ENCODE results near the gene SRP68. TPM values are rescaled to one million over a fixed set of nuclear protein-coding genes. Genes with fewer than 3 reads are reported as not detected.
A peak's percentile ranks its signal among the peaks of the same experiment; 100 is the strongest.

Gene SRP68
- total RNA-seq, 4 donors from 2014 or later: 57.5 to 90.2 (median 64.2) TPM

GRCh38 chr17:76075364-76076145 is 3.2 kb upstream of the SRP68 start:
- Histone ChIP-seq H3K9me3 (no peaks in the 10 kb centered on the region), H3K27ac (no peak overlapping the region), H3K4me3 (peak overlapping the region; percentile 34), H3K27me3 (peaks cover 64% of the 10 kb centered on the region), H3K4me1 (peaks cover 62% of the 10 kb centered on the region), H3K36me3 (no peaks in the 10 kb centered on the region)
- no peak for DNase-seq (ENCODE audit: low spot score in 2 of 2)
- WGBS: 4% methylated on average over 39 of the region's 48 CpGs
- TF ChIP-seq POLR2A (IDR thresholded peaks at IDR 0.05): no peak
- TF ChIP-seq POLR2AphosphoS5 (IDR thresholded peaks at IDR 0.05): no peak
- TF ChIP-seq EP300 (IDR thresholded peaks at IDR 0.05): no peak
- no peak for TF ChIP-seq CTCF (IDR thresholded peaks at IDR 0.05)

- WGBS: 4% methylated on average over 11 of the region's 92 CpGs
- H3K27ac ChIP-seq: no peak within 1 kb of the TSS
- DNase-seq (ENCODE audit: low spot score in 2 of 2): no peak
- no peaks in the 10 kb centered on the region for H3K9me3 ChIP-seq
- peak within 1 kb of the TSS; percentile 34 for H3K4me3 ChIP-seq
- peaks cover under 1% of the 10 kb centered on the region for H3K36me3 ChIP-seq
- peaks cover 60% of the 10 kb centered on the region for H3K4me1 ChIP-seq
- no peak for TF ChIP-seq EP300 (IDR thresholded peaks at IDR 0.05)
- no peak for TF ChIP-seq POLR2AphosphoS5 (IDR thresholded peaks at IDR 0.05)
- TF ChIP-seq POLR2A (IDR thresholded peaks at IDR 0.05): no peak
- no peak for TF ChIP-seq CTCF (IDR thresholded peaks at IDR 0.05)
- peaks cover 63% of the 10 kb centered on the region for H3K27me3 ChIP-seq
These were observed 2.4 kb upstream of the SRP68 start, which contains the start of gene GALR2 for GRCh38 chr17:76074390-76075363. Gene GALR2, plus strand, starts transcription at chr17:76074781. Its CDS starts 103 bp downstream, at chr17:76074884.

GRCh38 chr17:76071531-76072147 is 678 bp downstream of the SRP68 start:
- Histone ChIP-seq H3K27ac (peak overlapping the region; percentile 76), H3K36me3 (peaks cover 25% of the 10 kb centered on the region), H3K9me3 (no peaks in the 10 kb centered on the region), H3K4me1 (peaks cover 55% of the 10 kb centered on the region), H3K4me3 (peak overlapping the region; percentile 85), H3K27me3 (peaks cover 33% of the 10 kb centered on the region)
- DNase-seq (ENCODE audit: low spot score in 2 of 2): no peak
- WGBS: 6% methylated on average over 15 of the region's 15 CpGs
- TF ChIP-seq EP300 (IDR thresholded peaks at IDR 0.05): no peak
- no peak for TF ChIP-seq POLR2A (IDR thresholded peaks at IDR 0.05)
- TF ChIP-seq CTCF (IDR thresholded peaks at IDR 0.05): no peak
- no peak for TF ChIP-seq POLR2AphosphoS5 (IDR thresholded peaks at IDR 0.05)

- peaks cover 12% of the 10 kb centered on the region for H3K4me1 ChIP-seq
- TF ChIP-seq POLR2A (IDR thresholded peaks at IDR 0.05) (no peak), CTCF (IDR thresholded peaks at IDR 0.05) (no peak), POLR2AphosphoS5 (IDR thresholded peaks at IDR 0.05) (no peak), EP300 (IDR thresholded peaks at IDR 0.05) (no peak)
- H3K9me3 ChIP-seq: no peaks in the 10 kb centered on the region
- H3K4me3 ChIP-seq: no peak overlapping the region
- peaks cover 78% of the 10 kb centered on the region for H3K36me3 ChIP-seq
- no peaks in the 10 kb centered on the region for H3K27me3 ChIP-seq
- WGBS: 87% methylated on average over 4 of the region's 4 CpGs
- no peak overlapping the region for H3K27ac ChIP-seq
- DNase-seq (ENCODE audit: low spot score in 2 of 2): no peak
These were observed 6.5 kb downstream of the SRP68 start for GRCh38 chr17:76065775-76066174.

Measured in suprapubic skin (tissue), 4 donors.